HG03469 (cell line): ENCODE data around the gene G3BP1.
"Not testable (repeated sequence)": the region's sequence is repeated elsewhere in the genome, so short reads cannot be mapped to it uniquely, and the experiment has no call there.

Experiments used
- ATAC-seq: cut with Tn5 transposase; IDR thresholded peaks from one replicate; pipeline ENCODE4 v1.9.1; 2021; ENCODE audit warnings: mild to moderate bottlenecking, moderate library complexity, moderate number of reproducible peaks; ENCODE audit not compliant: unreplicated experiment

Gene G3BP1

DNA sequence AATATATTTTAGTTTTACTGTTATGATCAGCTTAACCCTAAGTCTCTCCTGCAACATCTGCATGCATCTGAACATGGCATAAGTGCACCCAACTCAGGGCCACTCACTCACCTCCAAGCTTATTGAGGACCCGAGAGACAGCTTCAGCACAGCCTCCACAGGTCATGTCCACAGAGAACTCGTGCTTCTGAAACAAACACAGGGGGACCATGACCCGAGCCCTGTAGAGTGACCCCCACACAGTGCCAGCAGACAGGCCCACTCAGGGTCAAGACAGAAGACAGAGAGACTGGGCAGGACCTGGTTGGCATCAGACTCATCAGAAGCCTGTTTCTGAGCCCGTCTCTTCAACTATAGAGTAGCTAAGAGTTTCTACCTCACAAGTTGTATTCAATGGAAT, 20.2 kb upstream of the G3BP1 start:
- no peak for ATAC-seq

DNA sequence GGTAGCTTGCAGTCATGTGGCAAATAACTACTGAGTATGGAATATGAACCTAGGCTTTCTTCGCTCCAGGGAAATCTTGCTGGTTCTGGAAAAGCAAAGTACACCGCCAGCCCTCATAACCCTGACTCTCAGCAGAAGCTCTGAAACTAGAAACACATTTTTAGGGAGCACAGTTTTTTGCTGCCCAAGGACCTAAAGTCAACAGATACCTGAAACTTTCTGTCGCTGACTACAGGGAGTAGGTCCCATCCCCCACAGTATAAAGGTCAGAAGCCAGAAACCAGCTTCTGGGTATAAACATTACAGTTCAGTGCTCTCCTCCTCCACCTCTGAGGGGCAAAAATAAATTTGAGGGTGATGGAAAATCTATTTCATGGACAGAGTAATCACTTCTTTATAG, 16.4 kb upstream of the G3BP1 start:
- ATAC-seq = no peak

DNA sequence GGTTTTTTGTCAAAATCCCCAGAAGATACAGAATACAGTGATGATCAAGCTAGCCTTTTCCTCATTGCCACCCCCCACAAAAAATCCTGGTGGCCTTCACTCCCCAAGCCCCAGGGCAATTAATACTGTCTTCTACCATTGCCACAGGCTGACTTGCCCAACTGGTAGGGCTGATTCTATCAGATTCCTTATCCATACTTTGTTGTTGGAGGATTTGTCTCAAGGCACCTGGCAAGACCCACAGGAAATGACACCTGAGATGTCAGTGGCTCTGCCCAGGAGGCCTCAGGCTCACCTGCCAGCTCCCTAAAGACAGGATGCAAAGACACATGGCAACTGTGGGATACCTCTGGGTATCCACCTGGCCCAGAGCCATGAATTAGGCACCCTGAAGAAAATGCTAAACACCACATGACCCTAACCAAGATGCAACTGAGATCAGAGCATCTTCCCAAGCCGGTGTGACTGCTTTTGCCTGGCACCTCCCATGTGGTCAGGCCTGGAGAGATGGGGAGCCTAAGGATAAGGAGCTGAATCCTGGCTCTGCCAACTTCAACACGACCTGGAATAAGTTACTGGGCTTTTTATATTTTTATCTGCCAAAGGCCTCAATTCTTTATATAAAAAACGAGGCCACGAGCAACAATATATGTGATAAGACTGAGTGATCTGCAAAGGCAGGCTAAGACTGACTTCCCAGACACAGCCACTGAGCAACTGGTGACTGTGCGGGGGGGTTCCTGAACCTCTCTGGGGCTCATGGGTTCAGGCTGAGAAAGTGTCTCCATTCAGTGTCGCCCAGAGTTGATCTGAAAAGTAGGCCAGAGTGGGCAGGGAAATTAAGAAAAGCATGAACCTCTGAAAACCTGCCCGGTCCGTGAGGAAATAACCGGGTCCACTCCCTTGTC, 14.3 kb upstream of the G3BP1 start:
- no peak for ATAC-seq

DNA sequence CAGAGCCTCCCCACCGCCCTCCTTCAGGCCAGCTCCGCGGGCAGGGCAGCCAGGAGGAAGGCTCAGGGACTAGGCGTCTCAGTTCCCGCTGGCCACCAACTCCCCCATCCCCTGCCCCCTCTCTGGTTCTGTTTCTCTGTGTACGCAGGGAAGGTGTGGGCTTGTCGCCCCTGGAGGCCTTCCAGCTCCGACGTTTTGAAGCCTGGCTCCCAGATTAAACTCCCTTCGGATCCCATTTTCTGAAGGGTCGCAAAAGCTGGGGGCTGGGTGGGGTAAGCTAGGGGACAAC, 13.7 kb upstream of the G3BP1 start:
- ATAC-seq = no peak

DNA sequence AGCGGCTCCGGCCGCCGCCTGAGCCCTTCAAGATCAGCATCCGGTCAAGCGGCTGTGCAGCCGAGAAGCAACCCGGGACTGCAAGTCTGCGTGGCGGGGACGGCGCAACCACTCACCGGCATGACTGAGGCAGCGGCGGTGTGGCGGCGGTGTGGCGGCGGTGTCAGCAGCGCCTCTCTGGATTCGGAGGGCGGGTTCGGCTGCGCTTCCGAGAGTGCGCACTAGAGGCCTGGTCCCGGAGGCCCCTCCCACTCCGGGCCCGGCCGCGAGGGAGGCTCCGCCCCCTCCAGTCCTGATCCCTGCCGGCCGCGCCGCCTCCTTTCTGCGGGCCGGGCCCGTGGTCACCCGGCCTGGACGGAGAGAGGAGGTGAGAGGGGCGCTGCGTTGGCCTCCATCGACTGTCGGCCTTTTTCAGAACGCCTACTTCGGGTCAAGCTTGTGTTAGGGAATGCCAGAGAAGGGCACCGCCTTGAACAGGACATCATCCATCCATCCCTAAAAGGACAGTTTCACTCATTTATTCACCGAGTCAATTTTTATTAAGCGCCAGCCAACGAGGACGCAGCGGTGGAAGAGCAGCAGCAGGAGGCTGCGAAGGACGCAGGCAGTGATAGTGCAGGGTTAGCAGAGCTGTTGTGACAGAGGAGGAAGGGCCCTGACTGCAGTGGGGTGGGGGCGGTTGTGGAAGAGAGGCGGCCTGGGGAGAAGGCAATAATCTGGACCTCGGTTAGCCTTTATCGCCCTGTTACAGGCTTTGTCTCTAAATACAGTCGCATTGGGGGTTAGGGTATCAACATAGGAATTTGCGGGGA, 13.1 kb upstream of the G3BP1 start, which contains the start of gene ATOX1:
Gene ATOX1, minus strand, starts transcription at position 202 of the 812 bp plus-strand sequence. Its CDS starts 80 bp downstream, at position 122.
- peak; percentile 96 for ATAC-seq

DNA sequence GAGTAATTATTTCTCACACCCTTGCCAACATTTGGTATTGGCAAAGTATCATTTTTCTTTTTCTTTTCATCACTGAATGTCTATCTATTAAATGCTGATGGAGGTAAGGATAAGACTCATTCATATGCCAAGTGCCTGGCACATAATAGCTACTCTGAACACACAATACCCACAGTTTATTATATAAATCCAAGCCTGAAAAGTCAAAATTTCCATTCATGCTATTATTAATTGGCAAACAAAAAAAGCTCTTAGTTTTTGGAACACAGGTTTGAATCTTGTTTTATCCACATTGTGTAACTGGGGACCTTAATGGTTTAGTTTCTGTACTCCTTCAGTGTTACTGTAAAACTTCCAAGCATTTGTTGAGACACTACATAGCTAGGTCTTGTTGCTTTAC, 7.0 kb upstream of the G3BP1 start:
- ATAC-seq = no peak

DNA sequence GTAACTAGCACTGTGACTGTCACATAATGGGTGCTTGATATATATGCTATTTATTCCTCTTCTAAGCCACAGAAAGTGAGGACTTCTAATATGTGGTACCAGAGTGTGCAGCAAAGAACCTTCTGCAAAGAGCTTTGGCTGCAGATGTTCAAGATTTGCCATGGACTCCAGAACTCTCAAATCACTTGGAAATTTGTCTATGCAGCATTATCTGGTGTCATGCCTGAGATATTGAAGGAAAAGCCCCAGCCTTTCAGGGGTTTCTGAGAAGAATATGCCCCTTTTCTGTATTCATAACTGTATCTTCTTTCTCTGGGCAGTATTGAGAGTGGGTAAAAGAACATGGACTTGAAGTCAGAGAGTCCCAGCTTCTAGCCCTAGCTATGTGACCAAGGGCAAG, 4.8 kb upstream of the G3BP1 start:
- no peak for ATAC-seq

DNA sequence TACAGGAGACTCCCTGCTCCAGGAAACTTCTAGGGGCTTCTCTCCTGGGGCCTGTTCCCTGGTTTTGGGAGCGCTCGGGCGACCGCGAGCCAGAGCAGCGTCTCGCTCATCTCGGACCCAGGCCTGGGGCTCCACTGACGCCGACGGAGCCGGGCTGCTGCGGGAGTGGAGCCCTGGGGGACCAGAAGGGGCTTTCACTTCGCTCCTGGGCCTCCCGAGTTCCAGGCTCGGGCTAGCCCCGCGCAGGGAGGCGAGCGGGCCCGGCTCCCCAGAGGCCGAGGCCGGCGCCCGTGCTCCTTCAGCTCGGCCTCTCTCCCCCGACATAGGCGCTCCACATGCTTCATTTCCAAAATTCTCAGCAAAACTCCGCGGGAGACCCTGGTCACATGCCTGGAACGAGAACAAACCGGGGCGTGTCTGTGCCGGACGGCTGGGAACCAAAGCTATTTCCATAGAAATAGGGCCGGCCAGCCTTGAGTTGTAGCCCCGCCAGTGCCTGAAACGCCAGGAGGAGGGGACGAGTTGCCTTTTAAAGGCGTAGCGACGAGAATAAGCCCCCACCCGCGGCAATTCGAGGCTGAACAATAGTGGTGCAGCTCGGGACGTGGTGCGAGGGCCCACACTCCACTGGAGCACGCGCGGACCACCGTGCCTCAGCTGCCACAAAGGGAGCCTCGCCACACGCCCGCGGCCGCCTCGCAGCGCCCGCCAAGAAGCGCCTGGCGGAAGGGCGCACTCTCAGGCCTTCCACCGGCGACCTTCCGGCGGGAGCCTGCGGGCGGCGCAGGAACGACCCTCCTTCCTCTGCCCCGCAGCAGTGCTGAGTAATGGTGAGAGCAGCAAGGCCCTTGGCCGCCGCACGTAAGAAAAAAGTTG, 1.1 kb upstream of the G3BP1 start:
- peak; percentile 12 for ATAC-seq

DNA sequence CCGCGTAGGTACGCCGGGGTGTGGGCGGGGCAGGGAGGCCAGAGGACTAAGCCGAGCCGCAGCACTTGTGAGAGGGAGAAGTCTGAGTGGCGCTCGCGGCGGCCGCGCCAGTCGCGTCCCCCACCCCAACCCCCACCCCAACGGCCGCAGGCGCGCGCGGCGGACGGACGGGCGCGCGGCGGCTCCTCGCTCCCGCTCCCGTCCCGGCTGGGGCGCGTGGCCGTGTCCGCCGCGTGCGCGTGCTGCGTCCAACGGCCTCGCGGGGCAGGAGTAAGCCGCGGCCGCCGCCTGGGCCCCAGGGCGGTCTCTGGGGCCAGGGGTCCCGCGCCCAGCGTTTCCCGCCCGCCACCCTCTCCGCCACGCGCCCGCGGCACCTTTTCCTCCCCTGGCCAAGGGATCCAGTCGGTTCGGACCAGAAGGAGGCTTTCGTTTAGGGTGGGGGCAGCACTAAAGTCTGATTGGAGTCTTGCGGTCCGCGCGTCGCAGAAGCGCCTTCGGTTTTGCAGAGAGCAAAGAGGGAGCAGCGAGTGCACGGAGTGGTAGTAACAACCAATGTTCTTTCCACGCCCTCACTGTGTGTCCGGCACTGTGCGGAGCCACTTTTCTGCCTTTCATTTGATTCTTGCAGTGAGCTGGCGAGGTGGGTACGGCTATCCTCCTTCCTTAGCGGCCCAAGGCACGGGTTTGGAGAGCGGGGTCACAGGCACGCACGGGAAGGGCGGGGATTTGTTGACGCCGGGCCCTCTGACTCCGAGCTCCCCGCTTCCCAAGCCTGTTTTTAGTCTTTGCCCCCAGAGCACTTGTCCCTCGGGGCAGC, 483 bp downstream of the G3BP1 start:
- no peak for ATAC-seq

DNA sequence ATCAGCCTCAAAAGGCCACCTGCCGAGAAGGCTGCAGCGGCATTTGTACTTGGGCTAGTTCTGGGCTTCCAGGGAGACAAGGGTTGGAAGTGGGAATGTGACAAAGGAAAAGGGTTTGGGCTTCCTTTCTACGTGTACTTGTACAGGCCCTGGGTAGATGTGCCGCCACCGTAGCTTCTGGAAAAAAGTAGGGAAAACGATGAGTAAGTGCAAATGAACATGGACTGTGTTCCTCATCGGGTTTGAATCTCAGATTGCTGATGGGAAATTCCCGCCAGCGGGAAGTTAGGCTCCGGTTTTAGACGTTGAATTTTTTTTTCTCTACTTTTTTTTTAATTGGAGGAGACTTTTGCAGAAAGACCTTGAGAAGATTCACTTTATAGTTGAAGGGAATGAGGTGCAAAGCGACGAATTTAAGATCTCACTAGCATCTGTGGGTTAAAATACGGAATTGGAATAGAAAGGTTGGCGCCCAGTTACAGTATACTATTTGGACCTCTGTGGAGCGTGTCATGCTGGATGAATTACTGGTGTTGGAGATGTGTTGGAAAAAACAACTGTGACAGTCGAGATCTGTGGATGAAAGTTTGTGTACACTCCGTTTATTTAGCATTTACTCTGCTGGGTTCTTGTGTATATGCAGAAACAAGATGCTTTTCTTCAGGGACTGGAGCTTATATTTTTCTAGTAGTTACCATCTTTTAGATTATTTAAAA, 1.2 kb downstream of the G3BP1 start:
- no peak for ATAC-seq

DNA sequence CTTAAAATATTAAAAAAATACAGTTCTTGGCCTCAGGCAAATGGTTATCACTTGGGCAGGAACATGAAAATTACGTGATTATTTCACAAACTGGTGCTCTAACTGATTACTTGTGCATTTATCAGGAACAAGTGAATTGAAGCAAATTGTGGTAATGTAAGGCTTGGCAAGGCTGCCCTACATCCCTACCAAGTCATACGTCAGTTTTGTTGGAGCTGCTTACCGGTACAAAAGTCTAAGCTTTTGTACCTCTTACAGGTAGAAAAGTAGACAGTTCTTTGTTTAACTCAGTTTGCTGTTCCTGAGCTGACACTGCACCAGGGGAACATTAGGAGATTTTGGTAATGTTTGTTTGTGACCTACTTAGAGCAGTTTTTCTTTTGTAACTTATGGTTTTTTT, 2.2 kb downstream of the G3BP1 start:
- no peak for ATAC-seq

DNA sequence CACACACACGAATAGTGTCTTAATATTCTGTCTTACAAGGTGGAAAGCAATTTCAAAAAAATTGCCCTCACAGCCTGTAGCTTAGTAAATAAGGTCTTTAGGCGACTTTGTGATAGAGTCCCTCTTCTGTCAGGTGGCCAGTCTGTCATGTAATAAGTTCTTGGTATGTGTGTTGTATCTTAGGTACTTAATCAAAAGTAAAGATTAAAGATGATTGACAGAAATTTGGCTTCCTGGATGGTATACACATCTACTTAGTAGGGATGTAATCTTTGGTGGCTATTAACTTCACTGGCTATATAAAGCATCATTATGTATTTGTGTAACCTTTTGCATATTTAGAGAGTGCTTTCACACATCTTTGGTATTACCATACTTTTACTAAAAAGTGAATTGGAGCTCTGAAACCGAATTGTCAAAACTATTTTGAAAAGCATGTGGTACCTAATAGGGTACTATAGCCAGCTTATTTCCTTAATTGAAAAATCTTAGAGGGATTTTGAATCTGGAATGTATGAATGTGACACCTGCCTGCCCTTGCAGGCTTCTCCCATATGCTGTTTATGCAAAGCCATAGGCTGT, 3.4 kb downstream of the G3BP1 start:
- no peak for ATAC-seq

DNA sequence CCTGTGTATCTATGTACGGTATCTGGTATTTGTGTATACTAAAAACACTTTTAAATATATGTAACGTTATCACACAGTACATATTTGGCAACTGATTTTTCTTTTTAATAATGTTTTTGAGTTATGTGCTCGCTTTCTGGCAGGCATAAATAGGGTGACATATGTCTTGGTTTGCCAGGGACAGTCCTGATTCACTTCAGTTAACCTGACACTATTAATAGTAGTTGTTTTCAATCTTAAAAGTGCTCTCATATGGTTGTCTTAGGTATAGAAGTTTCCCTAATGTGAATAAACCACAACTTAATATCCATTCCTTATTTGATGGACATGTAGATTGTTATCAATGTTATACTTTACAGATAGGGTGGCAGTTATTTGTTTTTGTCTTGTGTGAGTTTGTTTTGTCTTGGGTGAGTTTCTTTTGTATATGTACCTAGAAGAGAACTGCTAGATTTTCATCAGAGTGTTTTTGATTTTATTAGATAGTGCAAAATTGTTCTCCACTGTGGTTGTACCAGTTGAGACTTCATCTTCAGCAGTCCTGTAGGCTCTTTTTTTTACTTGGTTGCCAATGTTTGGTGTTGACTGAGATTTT, 7.9 kb downstream of the G3BP1 start:
- ATAC-seq = no peak

DNA sequence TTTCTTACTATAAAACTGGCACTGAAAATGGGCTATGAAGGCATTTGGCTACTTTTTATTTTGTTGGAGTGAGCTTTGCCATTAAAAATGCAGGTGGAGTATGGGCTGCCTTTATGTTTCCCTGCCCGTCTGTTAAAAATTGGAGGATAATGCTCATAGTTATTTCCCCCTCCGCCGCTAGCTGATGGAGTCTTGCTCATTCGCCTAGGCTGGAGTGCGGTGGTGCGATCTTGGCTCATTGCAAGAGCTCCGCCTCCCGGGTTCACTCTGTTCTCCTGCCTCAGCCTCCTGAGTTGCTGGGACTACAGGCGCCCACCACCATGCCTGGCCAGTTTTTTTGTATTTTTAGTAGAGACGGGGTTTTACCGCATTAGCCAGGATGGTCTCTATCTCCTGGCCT, 8.6 kb downstream of the G3BP1 start:
- no peak for ATAC-seq

DNA sequence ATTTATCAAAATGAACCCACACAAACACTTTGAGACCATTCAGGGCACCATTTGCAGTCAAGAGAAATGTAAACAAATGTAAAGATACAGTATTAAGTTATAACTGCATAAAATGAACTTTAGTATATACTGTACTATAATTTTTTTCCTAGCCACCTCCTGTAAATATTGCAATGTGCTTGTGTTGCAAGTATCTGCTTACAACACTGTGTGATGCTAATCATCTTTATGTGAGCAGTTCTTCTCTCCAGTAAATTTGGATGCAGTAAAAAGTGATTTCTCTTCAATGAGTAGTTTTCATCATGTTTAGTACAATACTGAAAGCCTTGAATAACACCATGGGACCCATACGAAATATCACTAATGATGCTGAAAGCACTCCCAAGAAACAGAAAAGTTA, 9.4 kb downstream of the G3BP1 start:
- no peak for ATAC-seq

DNA sequence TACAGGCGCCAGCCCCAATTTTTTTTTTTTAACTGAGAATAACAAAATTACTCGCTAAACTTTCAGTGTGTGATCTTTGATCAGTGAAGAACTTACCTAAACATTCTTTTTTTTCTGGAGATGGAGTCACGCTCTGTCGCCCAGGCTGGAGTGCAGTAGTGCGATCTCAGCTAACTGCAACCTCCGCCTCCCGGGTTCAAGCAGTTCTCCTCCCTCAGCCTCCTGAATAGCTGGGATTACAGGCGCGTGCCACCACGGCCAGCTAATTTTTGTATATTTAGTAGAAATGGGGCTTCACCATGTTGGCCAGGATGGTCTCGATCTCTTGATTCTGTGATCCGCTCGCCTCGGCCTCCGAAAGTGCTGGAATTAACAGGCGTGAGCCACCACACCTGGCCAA, 11.9 kb downstream of the G3BP1 start:
- ATAC-seq = not testable (repeated sequence)

DNA sequence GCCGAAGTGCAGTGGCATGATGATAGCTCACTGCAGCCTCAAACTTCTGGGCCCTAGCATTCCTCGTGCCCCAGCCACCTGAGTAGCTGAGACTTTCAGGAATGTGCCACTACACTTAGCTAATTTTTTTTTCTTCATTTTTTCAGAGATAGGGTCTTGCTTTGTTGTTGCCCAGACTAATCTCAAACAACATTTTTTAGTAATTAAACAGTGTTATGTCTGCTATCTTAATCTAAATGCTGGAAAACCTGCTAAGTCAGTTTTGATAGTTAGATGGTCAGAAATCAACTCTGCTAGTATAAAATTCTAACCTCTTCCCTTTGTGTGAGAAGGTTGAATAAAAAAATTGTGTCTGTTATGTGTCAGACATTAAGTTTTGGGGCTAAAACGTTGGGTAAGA, 12.4 kb downstream of the G3BP1 start:
- no peak for ATAC-seq

DNA sequence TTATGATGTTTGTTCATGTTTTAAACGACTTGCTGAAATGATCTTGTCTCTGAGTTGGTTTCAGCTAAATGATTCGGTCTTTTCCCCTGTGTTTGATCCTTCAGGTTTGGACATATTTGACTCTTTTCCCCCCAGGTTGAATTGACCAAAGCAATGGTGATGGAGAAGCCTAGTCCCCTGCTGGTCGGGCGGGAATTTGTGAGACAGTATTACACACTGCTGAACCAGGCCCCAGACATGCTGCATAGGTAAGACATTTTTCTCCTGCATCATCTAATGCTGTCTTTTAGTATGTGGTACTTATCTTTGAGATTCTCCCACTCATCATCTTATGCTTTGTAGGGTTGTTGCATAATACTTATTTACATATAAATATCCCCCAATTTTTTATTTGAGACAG, 14.7 kb downstream of the G3BP1 start:
- ATAC-seq = no peak

DNA sequence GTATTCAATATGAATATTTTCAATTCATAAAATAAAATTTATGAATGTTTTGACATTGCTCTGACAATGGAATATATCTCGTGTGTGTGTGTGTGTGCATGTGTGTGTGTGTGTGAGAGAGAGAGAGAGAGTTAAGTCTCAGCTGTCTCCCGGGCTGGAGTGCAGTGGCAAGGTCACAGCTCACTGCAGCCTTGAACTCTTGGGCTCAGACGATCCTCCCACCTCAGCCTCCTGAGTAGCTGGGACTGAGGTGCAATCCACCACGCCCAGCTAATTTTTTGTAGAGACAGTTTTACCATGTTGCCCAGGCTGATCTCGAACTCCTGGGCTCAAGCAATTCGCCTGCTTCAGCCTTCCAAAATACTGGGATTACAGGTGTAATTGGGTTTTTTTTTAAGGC, 16.1 kb downstream of the G3BP1 start:
- no peak for ATAC-seq
